Hepatocyte (in vitro differentiated cells): ENCODE data around the gene LSM6. TPM values are rescaled to one million over a fixed set of nuclear protein-coding genes. Genes with fewer than 3 reads are reported as not detected.
A peak's percentile ranks its signal among the peaks of the same experiment; 100 is the strongest.

Experiments used
- DNase-seq: peaks from one replicate; pipeline ENCODE4 v3.0.0-alpha.2; 2016; ENCODE audit warnings: low spot score
- H2AFZ ChIP-seq: fragments of 200-600 bp; sonication (generic); 2 replicates; pipeline ENCODE4 v1.6.0; 2016; ENCODE audit warnings: antibody characterized with exemption, mild to moderate bottlenecking
- H3K27ac ChIP-seq: fragments of 200-600 bp; sonication (generic); 2 replicates; pipeline ENCODE4 v1.5.1; 2016; ENCODE audit warnings: mild to moderate bottlenecking
- H3K27me3 ChIP-seq: fragments of 200-600 bp; sonication (generic); 2 replicates; pipeline ENCODE4 v1.6.1; 2016
- H3K36me3 ChIP-seq: fragments of 200-600 bp; sonication (generic); replicated peaks from 2 replicates; pipeline ENCODE4 v1.5.1; 2016; ENCODE audit warnings: low read depth; ENCODE audit not compliant: insufficient read depth
- H3K4me1 ChIP-seq: fragments of 200-600 bp; sonication (generic); 2 replicates; pipeline ENCODE4 v1.5.1; 2016; ENCODE audit warnings: mild to moderate bottlenecking, moderate library complexity; ENCODE audit not compliant: insufficient read depth
- H3K4me2 ChIP-seq: fragments of 200-600 bp; sonication (generic); 2 replicates; pipeline ENCODE4 v1.6.0; 2016
- H3K4me3 ChIP-seq: fragments of 200-600 bp; sonication (generic); 2 replicates; pipeline ENCODE4 v1.5.1; 2016; ENCODE audit warnings: mild to moderate bottlenecking
- H3K79me2 ChIP-seq: fragments of 200-600 bp; sonication (generic); 2 replicates; pipeline ENCODE4 v1.6.0; 2017; ENCODE audit warnings: mild to moderate bottlenecking
- H3K9me2 ChIP-seq: fragments of 200-600 bp; sonication (generic); replicated peaks from 2 replicates; pipeline ENCODE4 v1.6.0; 2017; ENCODE audit warnings: mild to moderate bottlenecking; ENCODE audit not compliant: insufficient read depth
- H3K9me3 ChIP-seq: fragments of 200-600 bp; sonication (generic); 2 replicates; pipeline ENCODE4 v1.5.1; 2016; ENCODE audit warnings: low read depth, mild to moderate bottlenecking
- H4K20me1 ChIP-seq: fragments of 200-600 bp; sonication (generic); 2 replicates; pipeline ENCODE4 v1.6.0; 2016; ENCODE audit warnings: mild to moderate bottlenecking; ENCODE audit not compliant: insufficient read depth, poor library complexity, severe bottlenecking
- CTCF ChIP-seq: fragments of 200-600 bp; sonication (generic); IDR thresholded peaks from 2 replicates; pipeline ENCODE4 v1.5.1; 2016; ENCODE audit warnings: antibody characterized with exemption, mild to moderate bottlenecking; ENCODE audit not compliant: poor library complexity
- EZH2 ChIP-seq: fragments of 200-600 bp; sonication (generic); IDR thresholded peaks from 2 replicates; pipeline ENCODE4 v1.6.1; 2016; ENCODE audit warnings: antibody characterized with exemption, mild to moderate bottlenecking, borderline replicate concordance
- EZH2phosphoT487 ChIP-seq: fragments of 200-600 bp; sonication (generic); IDR thresholded peaks from one replicate; pipeline ENCODE4 v1.6.1; 2018; ENCODE audit warnings: antibody characterized with exemption, mild to moderate bottlenecking, low read depth, moderate library complexity; ENCODE audit not compliant: unreplicated experiment, severe bottlenecking
- WGBS: methylation state at CpG from one replicate; pipeline ENCODE4 v1.1.6; 2016; ENCODE audit warnings: low lambda C conversion rate; ENCODE audit errors: missing lambda C conversion rate; 5-methylcytosine and 5-hydroxymethylcytosine counted together
- polyA plus RNA-seq: library from polyadenylated mRNA; unstranded; fragments of >200 nt; fragmentation: Nextera tagmentation; extraction: Ambion mirVana; gene quantifications from 2 replicates; pipeline ENCODE4 v1.2.1, GENCODE V29; 2016
- total RNA-seq: library from RNA; depleted of rRNA; stranded (reverse); fragments of >200 nt; gene quantifications from 2 replicates; pipeline ENCODE4 v1.2.3, GENCODE V29; 2014

The LSM6 gene
- total and polyA plus RNA-seq, 2 experiments from 2014 or later, result 51.0 to 75.5 TPM

- Histone ChIP-seq H3K79me2 (no peaks in the 10 kb centered on the region), H3K4me1 (no peaks in the 10 kb centered on the region), H3K4me2 (peak overlapping the region; percentile 44), H3K4me3 (no peak overlapping the region), H3K36me3 (no peaks in the 10 kb centered on the region), H3K9me3 (no peaks in the 10 kb centered on the region), H3K27ac (no peak overlapping the region), H2AFZ (no peak overlapping the region), H4K20me1 (no peaks in the 10 kb centered on the region), H3K9me2 (no peaks in the 10 kb centered on the region), H3K27me3 (no peaks in the 10 kb centered on the region)
- no peak for TF ChIP-seq EZH2
- no peak for TF ChIP-seq EZH2phosphoT487
- TF ChIP-seq CTCF, result no peak
- WGBS, result 39% methylated on average over 8 of the region's 8 CpGs
- peak; percentile 26 for DNase-seq
Measured at GRCh38 chr4:146224326-146224966, 48.9 kb downstream of the LSM6 start.

- H2AFZ ChIP-seq, result no peak overlapping the region
- H3K4me2 ChIP-seq, result no peak overlapping the region
- TF ChIP-seq EZH2 (no peak), EZH2phosphoT487 (no peak), CTCF (no peak)
- H3K9me3 ChIP-seq, result no peaks in the 10 kb centered on the region
- H3K36me3 ChIP-seq, result no peaks in the 10 kb centered on the region
- H3K27ac ChIP-seq, result no peak overlapping the region
- no peaks in the 10 kb centered on the region for H3K9me2 ChIP-seq
- no peaks in the 10 kb centered on the region for H3K79me2 ChIP-seq
- no peak overlapping the region for H3K4me3 ChIP-seq
- DNase-seq, result no peak
- H4K20me1 ChIP-seq, result no peaks in the 10 kb centered on the region
- no peaks in the 10 kb centered on the region for H3K4me1 ChIP-seq
- H3K27me3 ChIP-seq, result no peaks in the 10 kb centered on the region
Measured at GRCh38 chr4:146229406-146229805, 53.9 kb downstream of the LSM6 start.

- WGBS, result 100% methylated on average over 1 of the region's 1 CpG
- no peaks in the 10 kb centered on the region for H3K36me3 ChIP-seq
- no peak overlapping the region for H3K27ac ChIP-seq
- no peak overlapping the region for H3K4me2 ChIP-seq
- no peak overlapping the region for H3K4me3 ChIP-seq
- H2AFZ ChIP-seq, result no peak overlapping the region
- TF ChIP-seq EZH2 (no peak), EZH2phosphoT487 (no peak), CTCF (no peak)
- H3K9me2 ChIP-seq, result no peaks in the 10 kb centered on the region
- no peaks in the 10 kb centered on the region for H3K9me3 ChIP-seq
- no peaks in the 10 kb centered on the region for H4K20me1 ChIP-seq
- H3K27me3 ChIP-seq, result no peaks in the 10 kb centered on the region
- H3K79me2 ChIP-seq, result no peaks in the 10 kb centered on the region
- no peak for DNase-seq
- H3K4me1 ChIP-seq, result no peaks in the 10 kb centered on the region
Measured at GRCh38 chr4:146232131-146232722, 56.7 kb downstream of the LSM6 start.
